ENCODE measurements around the gene HTRA3.

DNA sequence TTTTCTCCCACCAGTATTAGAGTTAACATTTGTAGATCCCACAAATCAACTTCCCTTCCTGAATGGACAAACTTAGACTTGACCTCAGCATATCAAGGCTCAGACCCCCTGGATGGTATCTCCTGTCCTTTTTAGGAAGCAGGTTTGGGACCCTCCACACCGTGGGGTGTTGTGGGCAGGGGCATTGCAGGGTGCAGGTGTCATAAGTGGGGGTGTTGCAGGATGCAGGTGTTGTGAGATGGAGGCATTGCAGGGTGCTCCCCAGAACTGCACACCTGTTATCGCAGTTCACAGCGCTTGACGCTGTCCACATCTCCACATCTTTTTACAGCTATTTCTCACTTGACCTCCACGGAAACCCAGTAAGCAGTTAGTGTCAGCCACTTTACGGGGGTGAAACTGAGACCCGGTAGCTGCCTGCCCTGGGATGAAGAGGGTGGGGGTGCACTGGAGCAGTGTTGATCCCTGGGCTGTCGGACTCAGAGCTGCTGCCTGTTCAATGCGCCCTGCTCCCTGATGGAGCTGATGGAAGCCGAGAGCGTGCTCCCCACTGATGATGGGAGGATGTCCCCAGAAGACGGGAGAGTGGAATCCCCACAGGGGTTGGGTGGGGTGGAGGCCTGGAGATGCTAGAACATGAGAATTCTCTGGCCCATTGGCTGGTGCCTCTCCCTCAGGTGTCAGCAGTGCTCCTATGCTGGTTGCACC lies 45.1 kb upstream of the HTRA3 start:
- TF ChIP-seq, protein P1, sequence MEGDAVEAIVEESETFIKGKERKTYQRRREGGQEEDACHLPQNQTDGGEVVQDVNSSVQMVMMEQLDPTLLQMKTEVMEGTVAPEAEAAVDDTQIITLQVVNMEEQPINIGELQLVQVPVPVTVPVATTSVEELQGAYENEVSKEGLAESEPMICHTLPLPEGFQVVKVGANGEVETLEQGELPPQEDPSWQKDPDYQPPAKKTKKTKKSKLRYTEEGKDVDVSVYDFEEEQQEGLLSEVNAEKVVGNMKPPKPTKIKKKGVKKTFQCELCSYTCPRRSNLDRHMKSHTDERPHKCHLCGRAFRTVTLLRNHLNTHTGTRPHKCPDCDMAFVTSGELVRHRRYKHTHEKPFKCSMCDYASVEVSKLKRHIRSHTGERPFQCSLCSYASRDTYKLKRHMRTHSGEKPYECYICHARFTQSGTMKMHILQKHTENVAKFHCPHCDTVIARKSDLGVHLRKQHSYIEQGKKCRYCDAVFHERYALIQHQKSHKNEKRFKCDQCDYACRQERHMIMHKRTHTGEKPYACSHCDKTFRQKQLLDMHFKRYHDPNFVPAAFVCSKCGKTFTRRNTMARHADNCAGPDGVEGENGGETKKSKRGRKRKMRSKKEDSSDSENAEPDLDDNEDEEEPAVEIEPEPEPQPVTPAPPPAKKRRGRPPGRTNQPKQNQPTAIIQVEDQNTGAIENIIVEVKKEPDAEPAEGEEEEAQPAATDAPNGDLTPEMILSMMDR (IDR thresholded peaks at IDR 0.05; ENCODE audit: insufficient read depth, low read length, poor library complexity, severe bottlenecking): no peak
- no peak for TF ChIP-seq EZH2phosphoT487 (conservative IDR thresholded peaks at IDR 0.05; ENCODE audit: low read length)

All from SU-DHL-6 (cell line).